OCI-LY7 (cell line): ENCODE data around the gene ARF3.

Experiments used
- CTCF ChIP-seq: fragments of 200-600 bp; sonication (generic); conservative IDR thresholded peaks from 2 replicates; pipeline ENCODE4 v1.5.1; 2014; ENCODE audit warnings: mild to moderate bottlenecking, antibody characterized with exemption, low read length, moderate library complexity, mixed read lengths
- EZH2phosphoT487 ChIP-seq: fragments of 200-600 bp; sonication (generic); IDR thresholded peaks from 2 replicates; pipeline ENCODE4 v1.6.1; 2018; ENCODE audit warnings: low read depth, borderline replicate concordance, mild to moderate bottlenecking, mixed run types, antibody characterized with exemption, low read length, moderate library complexity, mixed read lengths

- no peak for TF ChIP-seq CTCF
- no peak for TF ChIP-seq EZH2phosphoT487
These were observed 15.1 kb upstream of the ARF3 start for GRCh38 chr12:48972213-48972951.
